ENCODE measurements around the gene GLDC.

GRCh38 chr9:6600426-6600825 is 45.1 kb downstream of the GLDC start:
- TF ChIP-seq, protein P1, sequence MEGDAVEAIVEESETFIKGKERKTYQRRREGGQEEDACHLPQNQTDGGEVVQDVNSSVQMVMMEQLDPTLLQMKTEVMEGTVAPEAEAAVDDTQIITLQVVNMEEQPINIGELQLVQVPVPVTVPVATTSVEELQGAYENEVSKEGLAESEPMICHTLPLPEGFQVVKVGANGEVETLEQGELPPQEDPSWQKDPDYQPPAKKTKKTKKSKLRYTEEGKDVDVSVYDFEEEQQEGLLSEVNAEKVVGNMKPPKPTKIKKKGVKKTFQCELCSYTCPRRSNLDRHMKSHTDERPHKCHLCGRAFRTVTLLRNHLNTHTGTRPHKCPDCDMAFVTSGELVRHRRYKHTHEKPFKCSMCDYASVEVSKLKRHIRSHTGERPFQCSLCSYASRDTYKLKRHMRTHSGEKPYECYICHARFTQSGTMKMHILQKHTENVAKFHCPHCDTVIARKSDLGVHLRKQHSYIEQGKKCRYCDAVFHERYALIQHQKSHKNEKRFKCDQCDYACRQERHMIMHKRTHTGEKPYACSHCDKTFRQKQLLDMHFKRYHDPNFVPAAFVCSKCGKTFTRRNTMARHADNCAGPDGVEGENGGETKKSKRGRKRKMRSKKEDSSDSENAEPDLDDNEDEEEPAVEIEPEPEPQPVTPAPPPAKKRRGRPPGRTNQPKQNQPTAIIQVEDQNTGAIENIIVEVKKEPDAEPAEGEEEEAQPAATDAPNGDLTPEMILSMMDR (IDR thresholded peaks at IDR 0.05; ENCODE audit: borderline replicate concordance, extremely low read depth, low read length, poor library complexity, severe bottlenecking): no peak
- no peak for TF ChIP-seq EZH2 (IDR thresholded peaks at IDR 0.05; ENCODE audit: borderline replicate concordance, low read depth, low read length, severe bottlenecking)
